GM12878 (cell line): ENCODE results near the gene CCL22. TPM values are rescaled to one million over a fixed set of nuclear protein-coding genes. Genes with fewer than 3 reads are reported as not detected.
A peak's percentile ranks its signal among the peaks of the same experiment; 100 is the strongest.

ENCODE experiments used
- ATF7 ChIP-seq: fragments of 450-650 bp; IDR thresholded peaks from 2 replicates; pipeline ENCODE4 v1.6.1; 2016; ENCODE audit warnings: low read depth, mild to moderate bottlenecking
- BACH1 ChIP-seq: fragments of 450-650 bp; IDR thresholded peaks from 2 replicates; pipeline ENCODE4 v1.6.1; 2017; ENCODE audit warnings: mild to moderate bottlenecking, borderline replicate concordance
- BCL11A ChIP-seq: IDR thresholded peaks from 2 replicates; pipeline ENCODE4 v1.6.1; 2011; ENCODE audit warnings: low read depth, low read length
- CBFB ChIP-seq: IDR thresholded peaks from 2 replicates; pipeline ENCODE4 v1.6.1; 2016; ENCODE audit warnings: antibody characterized with exemption, low read depth
- CREB1 ChIP-seq: IDR thresholded peaks from 2 replicates; pipeline ENCODE4 v1.6.1; 2012; ENCODE audit warnings: low read depth, mild to moderate bottlenecking, inconsistent platforms
- CREM ChIP-seq: IDR thresholded peaks from 2 replicates; pipeline ENCODE4 v1.6.1; 2014; ENCODE audit warnings: antibody characterized with exemption, low read depth
- DPF2 ChIP-seq: fragments of 450-650 bp; IDR thresholded peaks from 2 replicates; pipeline ENCODE4 v1.6.1; 2017; ENCODE audit warnings: mild to moderate bottlenecking
- EED ChIP-seq: sonication (generic); IDR thresholded peaks from 2 replicates; pipeline ENCODE4 v1.6.1; 2016; ENCODE audit warnings: antibody characterized with exemption, low read depth
- EP300 ChIP-seq, 2 experiments: fragments of 150-350 bp in 1 of 2; IDR thresholded peaks; 2 replicates each; pipeline ENCODE4 v1.6.1; 2011 to 2012; ENCODE audit warnings: low read depth in 2 of 2, low read length in 2 of 2, borderline replicate concordance in 1 of 2, improper control_type of control experiment in 1 of 2, inconsistent platforms in 1 of 2; ENCODE audit not compliant: control insufficient read depth in 1 of 2
- FOXM1 ChIP-seq: IDR thresholded peaks from 2 replicates; pipeline ENCODE4 v1.6.1; 2012; ENCODE audit warnings: low read depth, mild to moderate bottlenecking, inconsistent platforms, low read length, moderate library complexity
- IKZF1 ChIP-seq: fragments of 450-650 bp; conservative IDR thresholded peaks from 2 replicates; pipeline ENCODE4 v1.6.1; 2017; ENCODE audit warnings: antibody characterized with exemption, mild to moderate bottlenecking
- IRF4 ChIP-seq: IDR thresholded peaks from 2 replicates; pipeline ENCODE4 v1.6.1; 2011; ENCODE audit warnings: low read depth, low read length
- MEF2A ChIP-seq: IDR thresholded peaks from 2 replicates; pipeline ENCODE4 v1.6.1; 2011; ENCODE audit warnings: low read depth, mild to moderate bottlenecking, low read length, moderate library complexity; ENCODE audit not compliant: insufficient read depth
- MEF2B ChIP-seq: fragments of 450-650 bp; IDR thresholded peaks from 2 replicates; pipeline ENCODE4 v1.6.1; 2018; ENCODE audit warnings: mild to moderate bottlenecking, moderate library complexity; ENCODE audit not compliant: partially characterized antibody, poor library complexity, severe bottlenecking
- RAD21 ChIP-seq: IDR thresholded peaks from 2 replicates; pipeline ENCODE4 v1.6.1; 2011; ENCODE audit warnings: mild to moderate bottlenecking, low read depth, low read length, moderate library complexity; ENCODE audit not compliant: insufficient read depth
- RELA ChIP-seq: fragments of 450-650 bp; IDR thresholded peaks from 2 replicates; pipeline ENCODE4 v1.8.0; 2014; ENCODE audit warnings: borderline replicate concordance; ENCODE audit not compliant: partially characterized antibody
- SMAD1 ChIP-seq: fragments of 450-650 bp; IDR thresholded peaks from 2 replicates; pipeline ENCODE4 v1.6.1; 2018; ENCODE audit warnings: mild to moderate bottlenecking, low read depth; ENCODE audit not compliant: partially characterized antibody
- SMC3 ChIP-seq: IDR thresholded peaks from 2 replicates; pipeline ENCODE4 v1.6.1; 2011; ENCODE audit warnings: low read length, improper control_type of control experiment, borderline replicate concordance
- TCF3 ChIP-seq: IDR thresholded peaks from 2 replicates; pipeline ENCODE4 v1.6.1; 2012; ENCODE audit warnings: low read depth, mild to moderate bottlenecking, low read length, borderline replicate concordance; ENCODE audit not compliant: insufficient read depth
- YY1 ChIP-seq: IDR thresholded peaks from 2 replicates; pipeline ENCODE4 v1.6.1; 2011; ENCODE audit warnings: low read depth, mild to moderate bottlenecking, low read length
- ZNF384 ChIP-seq: IDR thresholded peaks from 2 replicates; pipeline ENCODE4 v1.6.1; 2012; ENCODE audit warnings: low read depth, mild to moderate bottlenecking, low read length, improper control_type of control experiment, borderline replicate concordance
- polyA plus RNA-seq, 11 experiments: library from polyadenylated mRNA; depleted of rRNA in 4 of 11; unstranded in 6 of 11; stranded (reverse) in 5 of 11; fragments of >200 nt; fragmentation: Nextera tagmentation in 4 of 11; fragmentation: Illumina TruSeq in 1 of 11; extraction: Ambion mirVana in 4 of 11; extraction: Trizol in 1 of 11; gene quantifications; 1 replicate in 1 of 11; 2 replicates in 10 of 11; pipeline versions ENCODE4 v1.2.1 to v1.2.3, GENCODE V29; 2011 to 2016; ENCODE audit warnings: inconsistent platforms in 2 of 11, missing spikeins in 2 of 11, low read depth in 1 of 11
- total RNA-seq, 4 experiments: library from RNA; depleted of rRNA in 3 of 4; stranded (reverse); fragments of >200 nt in 3 of 4; fragmentation: Illumina TruSeq in 1 of 4; extraction: Trizol in 1 of 4; gene quantifications; 2 replicates each; pipeline versions ENCODE4 v1.2.1 to v1.2.3, GENCODE V29; 2013 to 2021
- TF ChIP-seq, protein P1 (sequence below): fragments of 450-650 bp; IDR thresholded peaks from 2 replicates; pipeline ENCODE4 v1.6.1; 2017; ENCODE audit warnings: mild to moderate bottlenecking, low read depth, inconsistent platforms; ENCODE audit not compliant: poor library complexity, severe bottlenecking
- TF ChIP-seq, protein P2 (sequence below): IDR thresholded peaks from 2 replicates; pipeline ENCODE4 v1.6.1; 2012; ENCODE audit warnings: low read length, inconsistent platforms
- TF ChIP-seq, protein P3 (sequence below): fragments of 450-650 bp; IDR thresholded peaks from 2 replicates; pipeline ENCODE4 v1.6.1; 2017; ENCODE audit warnings: mild to moderate bottlenecking

The CCL22 gene
- total and polyA plus RNA-seq, 10 of the 15 experiments (the other 5 are each of a cell fraction or from before 2014, with no cell fraction given): 38.0 to 704 (median 349) TPM

DNA sequence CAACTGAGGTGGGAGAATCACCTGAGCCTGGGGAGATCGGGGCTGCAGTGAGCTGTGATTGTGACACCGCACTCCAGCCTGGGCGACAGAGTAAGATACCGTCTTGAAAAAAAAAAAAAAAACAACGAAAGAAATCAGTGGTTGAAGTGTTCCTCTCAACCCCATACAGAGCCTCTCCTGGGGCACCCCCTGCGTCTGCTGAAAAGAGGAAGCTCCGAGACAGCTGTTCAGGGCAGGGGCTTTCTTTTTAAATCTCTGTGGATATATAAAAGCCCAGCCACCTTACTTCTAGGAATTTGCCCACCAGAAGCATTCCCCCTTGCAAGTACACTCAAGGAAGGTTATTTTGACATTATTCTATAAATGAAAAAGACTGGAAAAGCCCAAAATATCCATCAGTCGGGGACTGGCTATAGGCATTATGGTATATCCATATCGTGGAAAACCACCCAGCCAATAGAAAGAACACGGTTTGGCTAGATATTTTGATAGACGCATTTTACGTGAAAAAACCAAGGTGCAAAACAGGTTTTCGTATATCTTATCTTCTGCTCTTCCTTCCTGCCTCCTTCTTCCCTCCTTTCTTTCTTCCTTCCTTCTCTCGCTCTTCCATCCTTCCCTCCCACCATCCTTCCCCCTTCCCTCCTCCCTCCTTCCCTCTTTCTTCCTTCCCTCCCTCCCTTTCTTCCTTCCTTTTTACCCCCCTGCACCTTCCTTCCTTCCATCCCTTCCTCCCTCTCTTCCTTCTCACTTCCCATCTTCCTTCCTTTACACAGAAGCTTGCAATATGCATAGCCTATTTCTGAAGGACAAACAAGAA is 9.2 kb upstream of the CCL22 start (continued):
- TF ChIP-seq RAD21: peak; percentile 19; the same call in 1 of the 2 replicates
- peak; percentile 83; the same call in 1 of the 2 replicates for TF ChIP-seq TCF3
- TF ChIP-seq, protein P1, sequence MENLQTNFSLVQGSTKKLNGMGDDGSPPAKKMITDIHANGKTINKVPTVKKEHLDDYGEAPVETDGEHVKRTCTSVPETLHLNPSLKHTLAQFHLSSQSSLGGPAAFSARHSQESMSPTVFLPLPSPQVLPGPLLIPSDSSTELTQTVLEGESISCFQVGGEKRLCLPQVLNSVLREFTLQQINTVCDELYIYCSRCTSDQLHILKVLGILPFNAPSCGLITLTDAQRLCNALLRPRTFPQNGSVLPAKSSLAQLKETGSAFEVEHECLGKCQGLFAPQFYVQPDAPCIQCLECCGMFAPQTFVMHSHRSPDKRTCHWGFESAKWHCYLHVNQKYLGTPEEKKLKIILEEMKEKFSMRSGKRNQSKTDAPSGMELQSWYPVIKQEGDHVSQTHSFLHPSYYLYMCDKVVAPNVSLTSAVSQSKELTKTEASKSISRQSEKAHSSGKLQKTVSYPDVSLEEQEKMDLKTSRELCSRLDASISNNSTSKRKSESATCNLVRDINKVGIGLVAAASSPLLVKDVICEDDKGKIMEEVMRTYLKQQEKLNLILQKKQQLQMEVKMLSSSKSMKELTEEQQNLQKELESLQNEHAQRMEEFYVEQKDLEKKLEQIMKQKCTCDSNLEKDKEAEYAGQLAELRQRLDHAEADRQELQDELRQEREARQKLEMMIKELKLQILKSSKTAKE: peak; percentile 77
- TF ChIP-seq, protein P2, sequence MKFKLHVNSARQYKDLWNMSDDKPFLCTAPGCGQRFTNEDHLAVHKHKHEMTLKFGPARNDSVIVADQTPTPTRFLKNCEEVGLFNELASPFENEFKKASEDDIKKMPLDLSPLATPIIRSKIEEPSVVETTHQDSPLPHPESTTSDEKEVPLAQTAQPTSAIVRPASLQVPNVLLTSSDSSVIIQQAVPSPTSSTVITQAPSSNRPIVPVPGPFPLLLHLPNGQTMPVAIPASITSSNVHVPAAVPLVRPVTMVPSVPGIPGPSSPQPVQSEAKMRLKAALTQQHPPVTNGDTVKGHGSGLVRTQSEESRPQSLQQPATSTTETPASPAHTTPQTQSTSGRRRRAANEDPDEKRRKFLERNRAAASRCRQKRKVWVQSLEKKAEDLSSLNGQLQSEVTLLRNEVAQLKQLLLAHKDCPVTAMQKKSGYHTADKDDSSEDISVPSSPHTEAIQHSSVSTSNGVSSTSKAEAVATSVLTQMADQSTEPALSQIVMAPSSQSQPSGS: peak; percentile 66; the same call in 1 of the 2 replicates
- TF ChIP-seq EED: peak; percentile 78
- 0 out of 2 replicates have a peak, but pooled peaks have one; percentile 41 for TF ChIP-seq DPF2
- TF ChIP-seq ATF7: peak; percentile 49; the same call in 1 of the 2 replicates
- TF ChIP-seq FOXM1: peak; percentile 24; the same call in 1 of the 2 replicates
- TF ChIP-seq, protein P3, sequence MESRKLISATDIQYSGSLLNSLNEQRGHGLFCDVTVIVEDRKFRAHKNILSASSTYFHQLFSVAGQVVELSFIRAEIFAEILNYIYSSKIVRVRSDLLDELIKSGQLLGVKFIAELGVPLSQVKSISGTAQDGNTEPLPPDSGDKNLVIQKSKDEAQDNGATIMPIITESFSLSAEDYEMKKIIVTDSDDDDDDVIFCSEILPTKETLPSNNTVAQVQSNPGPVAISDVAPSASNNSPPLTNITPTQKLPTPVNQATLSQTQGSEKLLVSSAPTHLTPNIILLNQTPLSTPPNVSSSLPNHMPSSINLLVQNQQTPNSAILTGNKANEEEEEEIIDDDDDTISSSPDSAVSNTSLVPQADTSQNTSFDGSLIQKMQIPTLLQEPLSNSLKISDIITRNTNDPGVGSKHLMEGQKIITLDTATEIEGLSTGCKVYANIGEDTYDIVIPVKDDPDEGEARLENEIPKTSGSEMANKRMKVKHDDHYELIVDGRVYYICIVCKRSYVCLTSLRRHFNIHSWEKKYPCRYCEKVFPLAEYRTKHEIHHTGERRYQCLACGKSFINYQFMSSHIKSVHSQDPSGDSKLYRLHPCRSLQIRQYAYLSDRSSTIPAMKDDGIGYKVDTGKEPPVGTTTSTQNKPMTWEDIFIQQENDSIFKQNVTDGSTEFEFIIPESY: no peak
- peak; percentile 76 for TF ChIP-seq BCL11A
- peak; percentile 35; the same call in 1 of the 2 replicates for TF ChIP-seq YY1
- TF ChIP-seq BACH1: peak; percentile 28; the same call in 1 of the 2 replicates
- peak; percentile 66 for TF ChIP-seq MEF2B
- TF ChIP-seq SMAD1: no peak
- TF ChIP-seq CREM: peak; percentile 63; the same call in 1 of the 2 replicates
- peak; percentile 98 for TF ChIP-seq ZNF384
- TF ChIP-seq MEF2A: peak; percentile 54; the same call in 1 of the 2 replicates
- TF ChIP-seq RELA: peak; percentile 55
- peak in 1 of 2 experiments; percentile 66; a peak in 2 of 4 replicates for TF ChIP-seq EP300 (IDR thresholded peaks at IDR 0.05; ENCODE audit: borderline replicate concordance in 1 of 2, control insufficient read depth in 1 of 2, low read depth in 2 of 2, low read length in 2 of 2)
- TF ChIP-seq CREB1: peak; percentile 43; the same call in 1 of the 2 replicates
- peak; percentile 27; the same call in 1 of the 2 replicates for TF ChIP-seq SMC3
- TF ChIP-seq IKZF1: peak; percentile 73
- TF ChIP-seq IRF4: no peak
- TF ChIP-seq CBFB: peak; percentile 31; the same call in 1 of the 2 replicates
- TF ChIP-seq, all 136 proteins: peak for 40
